ENCODE results near the gene EXOC2.

GRCh38 chr6:540490-540889, 152.4 kb downstream of the EXOC2 start:
- no peak for TF ChIP-seq CTCF (IDR thresholded peaks at IDR 0.05; ENCODE audit: insufficient read depth, low read depth, low read length)
- TF ChIP-seq EZH2 (IDR thresholded peaks at IDR 0.05; ENCODE audit: insufficient read depth, low read length) = no peak
